OCI-LY1 (cell line): ENCODE data around the gene MROH2A.

ENCODE experiments used
- CTCF ChIP-seq: fragments of 200-600 bp; sonication (generic), shearing (Covaris generic); IDR thresholded peaks from 2 replicates; pipeline ENCODE4 v1.5.1; 2017; ENCODE audit warnings: mild to moderate bottlenecking, antibody characterized with exemption, low read length, moderate library complexity, mixed read lengths
- EZH2 ChIP-seq: fragments of 200-600 bp; sonication (generic), shearing (Covaris generic); IDR thresholded peaks from 2 replicates; pipeline ENCODE4 v1.8.0; 2017; ENCODE audit warnings: borderline replicate concordance, mixed run types, mild to moderate bottlenecking, antibody characterized with exemption, low read length, moderate library complexity, mixed read lengths

- TF ChIP-seq CTCF = no peak
- TF ChIP-seq EZH2 = no peak
Measured at GRCh38 chr2:233792720-233793119, 14.6 kb downstream of the MROH2A start.
